Mesenchymal stem cell (in vitro differentiated cells and primary cell): ENCODE results near the gene KITLG.

Experiments used
- DNase-seq: peaks from one replicate; pipeline ENCODE4 v3.0.0-alpha.2; 2013
- H2AFZ ChIP-seq: one replicate; pipeline ENCODE4 v1.6.1; 2013; ENCODE audit warnings: low read depth, mild to moderate bottlenecking, control low read depth, inconsistent platforms, low read length, moderate library complexity
- H2AK5ac ChIP-seq: 2 replicates; pipeline ENCODE4 v1.6.1; 2013; ENCODE audit warnings: low read length, moderate library complexity, mild to moderate bottlenecking, inconsistent platforms; ENCODE audit not compliant: severe bottlenecking
- H2BK120ac ChIP-seq: one replicate; pipeline ENCODE4 v1.6.1; 2013; ENCODE audit warnings: low read depth, mild to moderate bottlenecking, inconsistent platforms, low read length, moderate library complexity
- H2BK12ac ChIP-seq, 2 experiments: one replicate each; pipeline ENCODE4 v1.6.1; 2013; ENCODE audit warnings: inconsistent platforms in 2 of 2, low read length in 2 of 2, mild to moderate bottlenecking in 2 of 2, moderate library complexity in 2 of 2, control low read depth in 1 of 2
- H2BK15ac ChIP-seq: one replicate; pipeline ENCODE4 v1.6.1; 2013; ENCODE audit warnings: mild to moderate bottlenecking, low read depth, inconsistent platforms; ENCODE audit not compliant: poor library complexity, severe bottlenecking
- H2BK5ac ChIP-seq: 2 replicates; pipeline ENCODE4 v1.6.1; 2013; ENCODE audit warnings: low read depth, mild to moderate bottlenecking, low read length, control low read depth, inconsistent platforms; ENCODE audit not compliant: poor library complexity, severe bottlenecking
- H3K14ac ChIP-seq, 2 experiments: one replicate each; pipeline ENCODE4 v1.6.1; 2013; ENCODE audit warnings: inconsistent platforms in 2 of 2, low read length in 2 of 2, control low read depth in 1 of 2, mild to moderate bottlenecking in 1 of 2, moderate library complexity in 1 of 2
- H3K18ac ChIP-seq, 2 experiments: one replicate each; pipeline ENCODE4 v1.6.1; 2013; ENCODE audit warnings: inconsistent platforms in 2 of 2, low read length in 2 of 2, control low read depth in 1 of 2, low read depth in 1 of 2, mild to moderate bottlenecking in 1 of 2
- H3K23ac ChIP-seq, 2 experiments: one replicate each; pipeline ENCODE4 v1.6.1; 2013; ENCODE audit warnings: inconsistent platforms in 2 of 2, low read length in 2 of 2, mild to moderate bottlenecking in 2 of 2, moderate library complexity in 2 of 2, control low read depth in 1 of 2
- H3K27ac ChIP-seq: 2 replicates; pipeline ENCODE4 v1.5.1; 2013; ENCODE audit warnings: mild to moderate bottlenecking, moderate library complexity, low read length, control low read depth, inconsistent platforms; ENCODE audit not compliant: poor library complexity, severe bottlenecking
- H3K27me3 ChIP-seq, 2 experiments: 2 replicates each; pipeline versions ENCODE4 v1.6.1 to v1.7.0; 2013; ENCODE audit warnings: low read length in 2 of 2, mild to moderate bottlenecking in 2 of 2, moderate library complexity in 2 of 2, control low read depth in 1 of 2, inconsistent platforms in 1 of 2; ENCODE audit not compliant: control insufficient read depth in 1 of 2, insufficient read depth in 1 of 2
- H3K36me3 ChIP-seq, 2 experiments: 2 replicates each; pipeline versions ENCODE4 v1.6.1 to v1.7.0; 2013; ENCODE audit warnings: low read length in 2 of 2, control low read depth in 1 of 2, inconsistent platforms in 1 of 2, low read depth in 1 of 2, mild to moderate bottlenecking in 1 of 2; ENCODE audit not compliant: insufficient read depth in 2 of 2, control insufficient read depth in 1 of 2
- H3K4ac ChIP-seq, 2 experiments: one replicate each; pipeline ENCODE4 v1.6.1; 2013; ENCODE audit warnings: inconsistent platforms in 2 of 2, low read length in 2 of 2, mild to moderate bottlenecking in 2 of 2, moderate library complexity in 2 of 2, control low read depth in 1 of 2, low read depth in 1 of 2
- H3K4me1 ChIP-seq: 2 replicates; pipeline ENCODE4 v1.6.1; 2013; ENCODE audit warnings: low read depth, low read length, control low read depth; ENCODE audit not compliant: control insufficient read depth, insufficient read depth
- H3K4me2 ChIP-seq: 2 replicates; pipeline ENCODE4 v1.6.1; 2013; ENCODE audit warnings: low read length, mild to moderate bottlenecking, inconsistent platforms; ENCODE audit not compliant: poor library complexity, severe bottlenecking
- H3K4me3 ChIP-seq, 2 experiments: 2 replicates each; pipeline versions ENCODE4 v1.5.1 to v1.7.0; 2013; ENCODE audit warnings: low read length in 2 of 2, mild to moderate bottlenecking in 2 of 2, control low read depth in 1 of 2, low read depth in 1 of 2; ENCODE audit not compliant: insufficient read depth in 1 of 2
- H3K79me1 ChIP-seq: replicated peaks from 2 replicates; pipeline ENCODE4 v1.6.1; 2013; ENCODE audit warnings: mild to moderate bottlenecking, control low read depth, low read length, inconsistent platforms; ENCODE audit not compliant: poor library complexity, severe bottlenecking
- H3K9ac ChIP-seq: 2 replicates; pipeline ENCODE4 v1.7.0; 2013; ENCODE audit warnings: mild to moderate bottlenecking, low read length, moderate library complexity
- H3K9me3 ChIP-seq: 2 replicates; pipeline ENCODE4 v1.7.0; 2013; ENCODE audit warnings: mild to moderate bottlenecking, low read length; ENCODE audit not compliant: control insufficient read depth
- H4K8ac ChIP-seq: one replicate; pipeline ENCODE4 v1.6.1; 2013; ENCODE audit warnings: inconsistent platforms, mild to moderate bottlenecking, low read length, moderate library complexity
- H4K91ac ChIP-seq: one replicate; pipeline ENCODE4 v1.6.1; 2013; ENCODE audit warnings: mild to moderate bottlenecking, low read length, inconsistent platforms
- WGBS: methylation state at CpG from one replicate; pipeline ENCODE4 v1.1.7; 2013; ENCODE audit warnings: mixed read lengths; 5-methylcytosine and 5-hydroxymethylcytosine counted together

The KITLG gene

GRCh38 chr12:88595697-88596096 is 15.4 kb upstream of the KITLG start:
- no peak overlapping the region for H4K8ac ChIP-seq
- no peaks in the 10 kb centered on the region for H3K36me3 ChIP-seq
- H3K79me1 ChIP-seq, result no peaks in the 10 kb centered on the region
- H2AK5ac ChIP-seq, result no peak overlapping the region
- no peak overlapping the region for H3K4me2 ChIP-seq
- no peak for DNase-seq
- H2BK15ac ChIP-seq, result no peak overlapping the region
- no peak overlapping the region for H4K91ac ChIP-seq
- H3K4me3 ChIP-seq, result no peak overlapping the region
- no peak overlapping the region for H3K23ac ChIP-seq
- H3K14ac ChIP-seq, result no peak overlapping the region
- H2BK120ac ChIP-seq, result no peak overlapping the region
- no peak overlapping the region for H3K18ac ChIP-seq
- H3K9ac ChIP-seq, result no peak overlapping the region
- H2BK5ac ChIP-seq, result no peak overlapping the region
- no peak overlapping the region for H3K27ac ChIP-seq
- H3K27me3 ChIP-seq, result no peaks in the 10 kb centered on the region
- no peak overlapping the region for H2AFZ ChIP-seq
- no peak overlapping the region for H3K4ac ChIP-seq
- no peaks in the 10 kb centered on the region for H3K4me1 ChIP-seq
- H3K9me3 ChIP-seq, result no peaks in the 10 kb centered on the region
- H2BK12ac ChIP-seq, result no peak overlapping the region

- Histone ChIP-seq H3K4ac (no peak overlapping the region), H4K8ac (no peak overlapping the region), H3K9ac (no peak overlapping the region), H2BK12ac (no peak overlapping the region), H3K23ac (no peak overlapping the region), H3K27ac (no peak overlapping the region), H3K4me2 (no peak overlapping the region), H2AFZ (no peak overlapping the region), H2BK15ac (no peak overlapping the region), H3K4me3 (no peak overlapping the region), H3K36me3 (no peaks in the 10 kb centered on the region), H2BK5ac (no peak overlapping the region), H3K9me3 (no peaks in the 10 kb centered on the region), H2AK5ac (no peak overlapping the region), H3K14ac (no peak overlapping the region), H3K27me3 (no peaks in the 10 kb centered on the region), H3K4me1 (no peaks in the 10 kb centered on the region), H3K79me1 (no peaks in the 10 kb centered on the region), H3K18ac (no peak overlapping the region), H2BK120ac (no peak overlapping the region), H4K91ac (no peak overlapping the region)
- WGBS, result 96% methylated on average over 4 of the region's 4 CpGs
- DNase-seq, result no peak
These were observed 14.5 kb upstream of the KITLG start for GRCh38 chr12:88594780-88595179.

- Histone ChIP-seq H3K4me2 (no peak overlapping the region), H2BK15ac (no peak overlapping the region), H4K91ac (no peak overlapping the region), H3K4me3 (no peak overlapping the region), H3K23ac (no peak overlapping the region), H2AK5ac (no peak overlapping the region), H3K14ac (no peak overlapping the region), H2BK120ac (no peak overlapping the region), H3K9me3 (peaks cover 6% of the 10 kb centered on the region), H3K79me1 (no peaks in the 10 kb centered on the region), H4K8ac (no peak overlapping the region), H3K36me3 (no peaks in the 10 kb centered on the region), H3K18ac (no peak overlapping the region), H3K27me3 (no peaks in the 10 kb centered on the region), H2AFZ (no peak overlapping the region), H3K9ac (no peak overlapping the region), H3K4ac (no peak overlapping the region), H2BK12ac (no peak overlapping the region), H3K4me1 (no peaks in the 10 kb centered on the region), H2BK5ac (no peak overlapping the region), H3K27ac (no peak overlapping the region)
- no peak for DNase-seq
- no CpG with 5 or more reads among the region's 2 CpGs for WGBS
These were observed 11.1 kb upstream of the KITLG start for GRCh38 chr12:88591343-88591742.

- no peak overlapping the region for H3K4ac ChIP-seq
- 100% methylated on average over 1 of the region's 1 CpG for WGBS
These were observed 10.6 kb upstream of the KITLG start for GRCh38 chr12:88590851-88591250.

More at GRCh38 chr12:88590851-88591250, 10.6 kb upstream of the KITLG start:
- Histone ChIP-seq H3K36me3 (no peaks in the 10 kb centered on the region), H3K18ac (no peak overlapping the region), H3K79me1 (no peaks in the 10 kb centered on the region), H2BK12ac (no peak overlapping the region), H3K9ac (no peak overlapping the region), H3K9me3 (peaks cover 11% of the 10 kb centered on the region), H3K4me2 (no peak overlapping the region), H2AFZ (no peak overlapping the region), H4K91ac (no peak overlapping the region), H3K27me3 (no peaks in the 10 kb centered on the region), H2BK5ac (no peak overlapping the region), H3K4me1 (no peaks in the 10 kb centered on the region), H3K27ac (no peak overlapping the region), H3K14ac (no peak overlapping the region), H3K23ac (no peak overlapping the region), H2AK5ac (no peak overlapping the region), H4K8ac (no peak overlapping the region), H3K4me3 (no peak overlapping the region), H2BK120ac (no peak overlapping the region), H2BK15ac (no peak overlapping the region)
- DNase-seq, result no peak
